ENCODE measurements around the gene ACVR2B. TPM values are rescaled to one million over a fixed set of nuclear protein-coding genes. Genes with fewer than 3 reads are reported as not detected.

ACVR2B gene
- total RNA-seq, 1 donor from 2014 or later: 79.1 TPM

DNA sequence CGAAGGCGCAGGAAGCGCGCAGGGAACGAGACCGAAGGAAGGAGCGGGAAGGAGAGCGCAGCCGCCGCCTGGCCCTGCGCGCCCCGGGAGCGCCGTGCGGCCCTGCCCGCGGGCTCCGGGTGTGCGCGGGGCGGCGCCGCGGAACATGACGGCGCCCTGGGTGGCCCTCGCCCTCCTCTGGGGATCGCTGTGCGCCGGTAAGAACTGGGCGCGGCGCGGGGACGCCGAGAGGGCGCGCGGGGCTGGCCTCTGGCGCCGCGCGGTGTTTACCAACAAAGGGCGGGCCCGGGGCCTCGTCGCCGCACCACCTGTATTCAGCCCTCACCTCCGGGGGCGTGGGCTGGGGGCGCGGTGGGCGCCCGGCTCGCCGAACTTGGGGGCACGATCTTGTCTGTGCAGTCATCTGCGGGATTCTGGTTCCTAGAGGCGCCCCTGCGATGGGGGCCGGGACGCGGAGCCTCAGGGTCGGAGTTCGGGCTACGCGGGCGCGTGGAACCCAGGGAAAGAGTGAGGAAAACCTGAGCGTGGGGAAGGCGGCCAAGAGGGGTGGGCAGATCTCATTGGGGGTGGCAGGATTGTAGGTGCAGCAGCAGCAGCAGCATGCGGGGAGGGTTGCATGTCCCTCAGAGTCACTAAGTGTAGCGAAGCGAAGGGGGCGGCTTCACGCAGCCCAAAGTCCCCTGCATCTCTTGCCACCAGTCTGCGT lies 641 bp downstream of the ACVR2B start:
- peaks cover 7% of the 10 kb centered on the region for H3K36me3 Mint-ChIP-seq (ENCODE audit: low read depth)
- H3K4me3 Mint-ChIP-seq: peak overlapping the region; percentile 99
- peaks cover 7% of the 10 kb centered on the region for H3K27me3 Mint-ChIP-seq (ENCODE audit: low read depth)
- peak; percentile 22 for DNase-seq (ENCODE audit: low read depth, low spot score)
- H3K27ac Mint-ChIP-seq (ENCODE audit: unreplicated experiment): peak overlapping the region; percentile 100
- H3K4me1 Mint-ChIP-seq: peaks cover 43% of the 10 kb centered on the region
- TF ChIP-seq CTCF (conservative IDR thresholded peaks at IDR 0.05): no peak
- H3K9me3 Mint-ChIP-seq: peaks cover 4% of the 10 kb centered on the region

DNA sequence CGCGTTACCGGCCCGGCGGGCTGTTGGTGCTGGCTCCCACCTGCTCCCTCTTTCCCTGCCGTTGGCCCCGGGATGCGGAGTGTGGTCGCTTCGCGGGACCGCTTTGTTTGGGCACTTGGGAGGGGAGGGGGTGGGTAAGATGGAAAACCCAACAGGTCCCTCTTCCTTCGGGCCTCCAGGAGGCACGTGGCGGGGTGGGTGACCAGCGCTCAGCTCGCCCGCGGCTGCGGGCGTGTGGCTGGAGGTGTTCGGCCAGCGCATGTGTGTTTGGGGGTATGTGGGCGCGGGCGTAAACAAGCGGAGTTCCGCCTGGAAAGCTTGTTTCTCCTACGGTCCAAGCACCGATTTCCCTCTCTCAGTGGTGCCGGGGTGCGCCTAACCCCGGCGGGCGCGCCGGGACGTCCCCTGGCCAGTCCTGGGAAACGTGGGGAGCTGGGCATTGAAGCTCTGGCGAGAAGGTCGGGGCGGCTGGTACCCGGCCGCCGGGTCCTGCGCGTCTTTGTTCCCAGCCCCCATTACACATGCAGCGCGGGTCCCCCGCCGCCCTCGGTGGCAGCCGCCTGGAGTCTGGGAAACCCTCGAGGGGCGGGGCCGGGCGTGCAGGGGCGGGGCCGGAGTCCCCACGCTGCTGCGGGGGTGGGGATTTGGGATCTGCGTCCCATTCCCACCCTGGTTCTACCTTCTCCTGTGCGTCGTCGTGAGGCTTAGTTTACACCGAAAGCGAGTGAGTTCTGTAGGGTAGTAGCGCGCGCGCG lies 1.4 kb downstream of the ACVR2B start:
- H3K9me3 Mint-ChIP-seq: peaks cover 4% of the 10 kb centered on the region
- DNase-seq (ENCODE audit: low read depth, low spot score): peak; percentile 69
- H3K27me3 Mint-ChIP-seq (ENCODE audit: low read depth): peaks cover 7% of the 10 kb centered on the region
- H3K27ac Mint-ChIP-seq (ENCODE audit: unreplicated experiment): peak overlapping the region; percentile 100
- H3K4me3 Mint-ChIP-seq: peak overlapping the region; percentile 99
- peaks cover 46% of the 10 kb centered on the region for H3K4me1 Mint-ChIP-seq
- TF ChIP-seq CTCF (conservative IDR thresholded peaks at IDR 0.05): no peak
- peaks cover 7% of the 10 kb centered on the region for H3K36me3 Mint-ChIP-seq (ENCODE audit: low read depth)

DNA sequence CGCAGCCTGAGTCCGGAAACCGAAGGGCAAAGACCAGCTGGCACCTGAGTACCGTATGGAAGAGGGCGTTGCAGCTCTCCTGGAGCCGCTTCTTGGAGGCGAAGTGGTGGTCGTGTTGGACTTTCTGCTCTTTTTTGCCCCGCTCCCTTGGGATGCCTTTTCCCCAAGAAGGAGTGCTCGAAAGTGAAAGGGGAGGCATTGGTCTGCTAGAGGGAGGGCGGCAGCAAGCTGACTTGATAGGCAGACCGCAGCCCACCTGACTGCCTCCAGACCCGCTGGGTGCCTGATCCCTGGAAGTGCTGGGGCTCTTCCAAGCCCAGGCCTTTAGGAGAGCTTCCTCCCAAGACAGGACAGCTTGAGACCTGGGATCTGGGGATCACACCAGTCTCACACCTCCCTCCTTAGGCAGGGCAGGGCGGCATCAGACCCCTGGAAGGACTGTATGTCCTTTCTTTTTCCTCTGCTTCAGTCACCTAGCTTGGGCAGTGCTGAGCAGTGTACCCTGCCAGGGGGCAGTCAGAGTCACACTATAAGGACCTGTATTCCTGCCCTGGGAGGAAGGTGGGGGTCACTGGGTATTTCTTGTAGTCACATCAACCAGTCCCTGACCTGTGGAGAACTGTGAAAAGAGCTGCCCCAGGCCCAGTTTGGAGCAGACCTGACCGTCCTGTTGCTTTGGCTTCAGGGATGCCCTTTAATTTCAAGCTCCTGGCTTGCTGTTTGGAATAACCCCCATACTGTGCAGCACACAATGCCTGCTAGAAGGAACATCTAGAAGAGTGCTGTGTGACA lies 2.1 kb downstream of the ACVR2B start:
- Mint-ChIP-seq H3K27me3 (ENCODE audit: low read depth) (peaks cover 4% of the 10 kb centered on the region), H3K4me1 (peaks cover 53% of the 10 kb centered on the region), H3K9me3 (peaks cover 1% of the 10 kb centered on the region), H3K4me3 (peak overlapping the region; percentile 99), H3K36me3 (ENCODE audit: low read depth) (peaks cover 4% of the 10 kb centered on the region), H3K27ac (ENCODE audit: unreplicated experiment) (peak overlapping the region; percentile 93)
- DNase-seq (ENCODE audit: low read depth, low spot score): no peak
- no peak for TF ChIP-seq CTCF (conservative IDR thresholded peaks at IDR 0.05)

- H3K27ac Mint-ChIP-seq (ENCODE audit: unreplicated experiment): no peak overlapping the region
- no peak for DNase-seq (ENCODE audit: low read depth, low spot score)
- peaks cover 53% of the 10 kb centered on the region for H3K4me1 Mint-ChIP-seq
- H3K4me3 Mint-ChIP-seq: peak overlapping the region; percentile 85
- TF ChIP-seq CTCF (conservative IDR thresholded peaks at IDR 0.05): no peak
- H3K27me3 Mint-ChIP-seq (ENCODE audit: low read depth): peaks cover 3% of the 10 kb centered on the region
- no peaks in the 10 kb centered on the region for H3K9me3 Mint-ChIP-seq
- peaks cover 5% of the 10 kb centered on the region for H3K36me3 Mint-ChIP-seq (ENCODE audit: low read depth)
These were observed 3.7 kb downstream of the ACVR2B start for GRCh38 chr3:38457111-38458003.
